Smooth muscle cell (in vitro differentiated cells): ENCODE results near the gene ZBTB7A. TPM values are rescaled to one million over a fixed set of nuclear protein-coding genes. Genes with fewer than 3 reads are reported as not detected.

Experiments
- DNase-seq: peaks from one replicate; lab custom pipeline; 2025; ENCODE audit not compliant: unreplicated experiment; lab: John Stamatoyannopoulos, UW
- H2AFZ ChIP-seq: fragments of 200-600 bp; sonication (generic); 2 replicates; pipeline ENCODE4 v1.6.0; 2016; ENCODE audit warnings: antibody characterized with exemption, low read depth, mild to moderate bottlenecking
- H3F3A ChIP-seq: fragments of 200-600 bp; sonication (generic); 2 replicates; pipeline ENCODE4 v1.6.0; 2017; ENCODE audit warnings: antibody characterized with exemption, low read depth
- H3K27ac ChIP-seq: fragments of 200-600 bp; sonication (generic); 2 replicates; pipeline ENCODE4 v1.5.1; 2016; ENCODE audit warnings: low read depth, mild to moderate bottlenecking
- H3K27me3 ChIP-seq: fragments of 200-600 bp; sonication (generic); 2 replicates; pipeline ENCODE4 v1.6.1; 2016; ENCODE audit warnings: low read depth, mild to moderate bottlenecking
- H3K36me3 ChIP-seq: fragments of 200-600 bp; sonication (generic); 2 replicates; pipeline ENCODE4 v1.5.1; 2016; ENCODE audit warnings: low read depth
- H3K4me1 ChIP-seq: fragments of 200-600 bp; sonication (generic); 2 replicates; pipeline ENCODE4 v1.5.1; 2016; ENCODE audit warnings: low read depth
- H3K4me2 ChIP-seq: fragments of 200-600 bp; sonication (generic); 2 replicates; pipeline ENCODE4 v1.6.0; 2016; ENCODE audit warnings: mild to moderate bottlenecking
- H3K4me3 ChIP-seq: fragments of 200-600 bp; sonication (generic); 2 replicates; pipeline ENCODE4 v1.5.1; 2016; ENCODE audit warnings: mild to moderate bottlenecking
- H3K79me2 ChIP-seq: fragments of 200-600 bp; sonication (generic); 2 replicates; pipeline ENCODE4 v1.6.0; 2016; ENCODE audit warnings: low read depth, mild to moderate bottlenecking
- H3K9ac ChIP-seq: fragments of 200-600 bp; sonication (generic); 2 replicates; pipeline ENCODE4 v1.6.0; 2016; ENCODE audit warnings: low read depth
- H3K9me3 ChIP-seq: fragments of 200-600 bp; sonication (generic); replicated peaks from 2 replicates; pipeline ENCODE4 v1.5.1; 2016; ENCODE audit warnings: low read depth
- H4K20me1 ChIP-seq: fragments of 200-600 bp; sonication (generic); 2 replicates; pipeline ENCODE4 v1.6.0; 2016; ENCODE audit warnings: low read depth
- WGBS: methylation state at CpG from one replicate; pipeline ENCODE4 v1.1.7; 2016; ENCODE audit warnings: low lambda C conversion rate; 5-methylcytosine and 5-hydroxymethylcytosine counted together
- polyA plus RNA-seq: library from polyadenylated mRNA; unstranded; fragments of >200 nt; fragmentation: Nextera tagmentation; extraction: Ambion mirVana; gene quantifications from 2 replicates; pipeline ENCODE4 v1.2.1, GENCODE V29; 2016
- total RNA-seq: library from RNA; depleted of rRNA; stranded (reverse); fragments of >200 nt; gene quantifications from 2 replicates; pipeline ENCODE4 v1.2.3, GENCODE V29; 2014
- TF ChIP-seq, protein P1 (sequence below): fragments of 200-600 bp; sonication (generic); IDR thresholded peaks from 2 replicates; pipeline ENCODE4 v1.5.1; 2017; ENCODE audit warnings: borderline replicate concordance, mild to moderate bottlenecking, antibody characterized with exemption; ENCODE audit not compliant: insufficient read depth, poor library complexity, severe bottlenecking

The ZBTB7A gene
- total and polyA plus RNA-seq, 2 experiments from 2014 or later, result 13.3 to 36.0 TPM

DNA sequence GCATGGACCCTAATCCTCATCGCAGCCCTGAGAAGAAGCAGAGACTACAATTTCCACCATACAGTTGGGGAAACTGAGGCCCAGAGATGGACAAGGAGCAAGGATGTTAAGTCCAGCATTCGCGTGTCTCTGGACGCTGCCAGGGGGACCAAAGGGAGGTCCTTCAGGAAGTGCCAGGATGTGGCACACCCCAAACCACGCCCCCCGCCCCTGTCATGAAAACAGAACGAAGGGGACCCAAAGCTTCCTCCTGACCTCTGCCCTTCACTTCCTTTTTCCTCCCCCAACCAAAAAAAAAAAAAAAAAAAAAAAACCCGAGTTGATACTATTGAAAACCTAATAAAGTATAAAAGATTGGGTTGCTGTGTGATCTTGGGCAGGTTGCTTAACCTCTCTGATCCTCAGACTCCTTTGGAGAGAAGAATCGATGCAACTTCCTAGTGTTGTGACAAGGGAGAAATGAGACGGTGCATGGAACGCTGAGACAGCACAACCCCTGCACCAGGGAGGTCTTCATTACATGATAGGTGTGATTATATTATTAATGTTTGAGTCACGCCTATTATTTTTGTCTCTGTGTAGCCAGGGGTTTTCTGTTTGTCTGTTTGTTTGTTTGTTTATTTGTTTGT is 2.7 kb upstream of the ZBTB7A start:
- H3K9me3 ChIP-seq, result no peaks in the 10 kb centered on the region
- peaks cover 6% of the 10 kb centered on the region for H4K20me1 ChIP-seq
- no peaks in the 10 kb centered on the region for H3K27me3 ChIP-seq
- WGBS, result 74% methylated on average over 11 of the region's 12 CpGs
- H3K27ac ChIP-seq, result no peak overlapping the region
- no peaks in the 10 kb centered on the region for H3K36me3 ChIP-seq
- no peak overlapping the region for H2AFZ ChIP-seq
- peaks cover 10% of the 10 kb centered on the region for H3K4me1 ChIP-seq
- no peaks in the 10 kb centered on the region for H3F3A ChIP-seq
- H3K9ac ChIP-seq, result no peak overlapping the region
- TF ChIP-seq, protein P1, sequence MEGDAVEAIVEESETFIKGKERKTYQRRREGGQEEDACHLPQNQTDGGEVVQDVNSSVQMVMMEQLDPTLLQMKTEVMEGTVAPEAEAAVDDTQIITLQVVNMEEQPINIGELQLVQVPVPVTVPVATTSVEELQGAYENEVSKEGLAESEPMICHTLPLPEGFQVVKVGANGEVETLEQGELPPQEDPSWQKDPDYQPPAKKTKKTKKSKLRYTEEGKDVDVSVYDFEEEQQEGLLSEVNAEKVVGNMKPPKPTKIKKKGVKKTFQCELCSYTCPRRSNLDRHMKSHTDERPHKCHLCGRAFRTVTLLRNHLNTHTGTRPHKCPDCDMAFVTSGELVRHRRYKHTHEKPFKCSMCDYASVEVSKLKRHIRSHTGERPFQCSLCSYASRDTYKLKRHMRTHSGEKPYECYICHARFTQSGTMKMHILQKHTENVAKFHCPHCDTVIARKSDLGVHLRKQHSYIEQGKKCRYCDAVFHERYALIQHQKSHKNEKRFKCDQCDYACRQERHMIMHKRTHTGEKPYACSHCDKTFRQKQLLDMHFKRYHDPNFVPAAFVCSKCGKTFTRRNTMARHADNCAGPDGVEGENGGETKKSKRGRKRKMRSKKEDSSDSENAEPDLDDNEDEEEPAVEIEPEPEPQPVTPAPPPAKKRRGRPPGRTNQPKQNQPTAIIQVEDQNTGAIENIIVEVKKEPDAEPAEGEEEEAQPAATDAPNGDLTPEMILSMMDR, result no peak
- H3K4me3 ChIP-seq, result no peak overlapping the region
- DNase-seq, result no peak
- H3K4me2 ChIP-seq, result no peak overlapping the region
- peaks cover 7% of the 10 kb centered on the region for H3K79me2 ChIP-seq

DNA sequence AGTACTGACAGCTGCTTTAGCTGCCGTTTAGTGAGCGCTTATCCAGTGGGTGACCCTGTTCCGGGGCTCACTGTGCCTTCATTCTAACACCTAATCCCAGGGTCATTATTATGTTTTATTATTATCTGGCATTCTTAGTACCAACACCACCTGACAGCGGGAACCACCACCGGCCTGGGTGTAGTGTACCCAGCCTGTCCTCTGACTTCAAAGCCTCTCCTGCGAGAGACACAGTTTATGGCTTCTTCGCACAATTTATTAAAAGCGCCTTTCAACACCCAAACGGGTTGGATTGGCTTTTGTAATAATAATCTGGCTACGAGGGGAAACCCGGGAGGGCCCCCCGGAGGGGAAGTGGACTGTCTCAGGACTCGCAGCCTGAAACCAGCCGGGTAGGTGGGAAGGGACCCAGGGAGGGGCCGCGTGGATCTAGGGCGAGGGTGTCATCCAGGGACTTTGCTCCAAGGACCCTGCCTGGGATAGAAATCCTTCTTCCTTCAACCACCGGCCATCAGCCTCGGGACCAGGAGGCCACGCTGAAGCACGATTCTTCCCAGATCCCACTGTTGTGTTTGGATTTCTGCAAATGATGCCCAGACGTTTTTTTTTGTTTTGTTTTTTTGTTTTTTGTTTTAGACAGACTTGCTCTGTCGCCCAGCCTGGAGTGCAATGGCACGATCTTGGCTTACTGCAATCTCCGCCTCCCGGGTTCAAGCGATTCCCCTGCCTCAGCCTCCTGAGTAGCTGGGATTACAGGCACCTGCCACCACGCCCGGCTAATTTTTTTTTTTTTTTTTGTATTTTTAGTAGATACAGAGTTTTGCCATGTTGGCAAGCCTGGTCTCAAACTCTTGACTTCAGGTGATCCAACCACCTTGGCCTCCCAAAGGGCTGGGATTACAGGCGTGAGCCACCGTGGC is 1.6 kb upstream of the ZBTB7A start:
- no peak overlapping the region for H3K27ac ChIP-seq
- TF ChIP-seq, protein P1, result no peak
- no peaks in the 10 kb centered on the region for H3K27me3 ChIP-seq
- H3K36me3 ChIP-seq, result no peaks in the 10 kb centered on the region
- H3K9ac ChIP-seq, result no peak overlapping the region
- H3K4me3 ChIP-seq, result peak overlapping the region; percentile 98
- H3K9me3 ChIP-seq, result no peaks in the 10 kb centered on the region
- H4K20me1 ChIP-seq, result peaks cover 17% of the 10 kb centered on the region
- 39% methylated on average over 31 of the region's 31 CpGs for WGBS
- no peak overlapping the region for H2AFZ ChIP-seq
- peak overlapping the region; percentile 98 for H3K4me2 ChIP-seq
- H3F3A ChIP-seq, result no peaks in the 10 kb centered on the region
- H3K4me1 ChIP-seq, result peaks cover 10% of the 10 kb centered on the region
- H3K79me2 ChIP-seq, result peaks cover 18% of the 10 kb centered on the region
- DNase-seq, result no peak

DNA sequence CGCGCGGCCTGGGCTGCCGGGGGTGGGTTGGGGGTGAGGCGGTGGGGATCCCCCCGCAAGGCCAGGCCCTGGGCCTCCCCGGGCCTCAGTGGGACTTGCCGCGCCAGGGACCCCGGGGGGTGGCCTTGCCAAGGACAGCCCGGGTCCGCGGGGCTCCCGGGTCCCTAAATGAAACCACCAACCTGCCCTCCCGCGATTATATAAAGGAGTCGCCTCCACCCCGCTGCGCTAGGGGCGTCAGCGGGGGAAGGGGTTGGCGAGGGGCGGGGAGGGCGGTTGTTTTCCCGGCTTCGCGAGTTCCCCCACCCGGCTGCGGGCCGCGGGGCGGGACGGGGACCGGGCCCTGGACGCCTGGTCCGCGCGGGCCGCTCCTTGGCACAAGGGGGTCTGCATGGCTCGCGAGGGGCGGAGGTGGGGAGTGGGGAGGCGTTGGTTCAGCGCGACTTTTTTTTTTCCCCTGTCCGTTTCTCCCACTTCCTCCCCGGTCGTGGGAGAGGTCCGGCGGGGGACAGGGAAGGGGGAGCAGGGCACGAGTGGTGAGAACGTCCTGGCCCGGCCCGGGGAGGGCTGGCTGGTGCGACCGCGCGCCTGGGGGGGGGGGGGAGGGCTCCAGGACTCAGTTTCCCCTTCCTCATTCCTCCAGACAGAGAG is 822 bp upstream of the ZBTB7A start:
- peaks cover 25% of the 10 kb centered on the region for H4K20me1 ChIP-seq
- peak overlapping the region; percentile 57 for H3K9ac ChIP-seq
- H3K27me3 ChIP-seq, result no peaks in the 10 kb centered on the region
- peak; percentile 48 for DNase-seq
- TF ChIP-seq, protein P1, result no peak
- no peaks in the 10 kb centered on the region for H3K36me3 ChIP-seq
- no peaks in the 10 kb centered on the region for H3F3A ChIP-seq
- peaks cover 11% of the 10 kb centered on the region for H3K4me1 ChIP-seq
- no peaks in the 10 kb centered on the region for H3K9me3 ChIP-seq
- peak overlapping the region; percentile 98 for H3K4me2 ChIP-seq
- H3K79me2 ChIP-seq, result peaks cover 26% of the 10 kb centered on the region
- peak overlapping the region; percentile 98 for H3K4me3 ChIP-seq
- H2AFZ ChIP-seq, result peak overlapping the region; percentile 84
- WGBS, result 1% methylated on average over 46 of the region's 58 CpGs
- H3K27ac ChIP-seq, result no peak overlapping the region
